MCF 10A (cell line): ENCODE data around the gene OXSR1. TPM values are rescaled to one million over a fixed set of nuclear protein-coding genes. Genes with fewer than 3 reads are reported as not detected.

Source experiments
- BruUV-seq: library from RNA; stranded (reverse); fragments of 400-500 nt; replicated peaks from 2 replicates; lab custom pipeline; 2021; lab: Mats Ljungman, UMichigan
- CTCF ChIA-PET: fragments of 300-600 bp; sonication (Branson Sonifier 250); formaldehyde crosslinking; extraction: SDS; loops from one replicate; lab custom pipeline; 2021; ENCODE audit warnings: antibody characterized with exemption, inconsistent platforms; lab: Yijun Ruan, JAX
- POLR2A ChIA-PET: fragments of 300-600, 350-650 bp; sonication (Branson Sonifier 250); formaldehyde crosslinking; extraction: SDS; loops from one replicate; lab custom pipeline; 2020; ENCODE audit warnings: antibody characterized with exemption, inconsistent platforms; lab: Yijun Ruan, JAX
- DNase-seq: peaks from one replicate; pipeline ENCODE4 v3.0.0-alpha.2; 2018; ENCODE audit not compliant: unreplicated experiment
- H3K27ac Mint-ChIP-seq: one replicate; pipeline ENCODE4 v1.8.0; 2022; ENCODE audit warnings: mild to moderate bottlenecking, low read depth, mixed read lengths; ENCODE audit not compliant: unreplicated experiment
- H3K27me3 Mint-ChIP-seq: one replicate; pipeline ENCODE4 v1.8.0; 2022; ENCODE audit warnings: mixed read lengths; ENCODE audit not compliant: insufficient read depth, unreplicated experiment
- H3K36me3 Mint-ChIP-seq: one replicate; pipeline ENCODE4 v1.8.0; 2022; ENCODE audit warnings: mild to moderate bottlenecking, moderate library complexity, mixed read lengths; ENCODE audit not compliant: insufficient read depth, unreplicated experiment
- H3K4me1 Mint-ChIP-seq: one replicate; pipeline ENCODE4 v1.8.0; 2022; ENCODE audit warnings: mixed read lengths; ENCODE audit not compliant: insufficient read depth, unreplicated experiment
- H3K4me3 Mint-ChIP-seq: one replicate; pipeline ENCODE4 v1.8.0; 2022; ENCODE audit warnings: mild to moderate bottlenecking, moderate library complexity, mixed read lengths; ENCODE audit not compliant: unreplicated experiment
- H3K9me3 Mint-ChIP-seq: one replicate; pipeline ENCODE4 v1.8.0; 2022; ENCODE audit warnings: mixed read lengths; ENCODE audit not compliant: unreplicated experiment
- CTCF ChIP-seq: fragments of 200-600 bp; IDR thresholded peaks from one replicate; pipeline ENCODE4 v1.8.0; 2022; ENCODE audit warnings: antibody characterized with exemption, mild to moderate bottlenecking; ENCODE audit not compliant: unreplicated experiment
- intact Hi-C: fragments of 100-400 bp; cut with micrococcal nuclease; formaldehyde crosslinking; loops from 2 replicates; pipeline ENCODE4 v1.14.1; 2022
- total RNA-seq: library from RNA; stranded (reverse); gene quantifications from 2 replicates; pipeline ENCODE4 v1.2.3, GENCODE V29; 2022

OXSR1 gene
- total RNA-seq, 1 experiment from 2014 or later = 75.5 TPM

GRCh38 chr3:38148311-38148882 is 16.9 kb upstream of the OXSR1 start:
- peaks cover 13% of the 10 kb centered on the region for H3K9me3 Mint-ChIP-seq
- H3K4me3 Mint-ChIP-seq = no peak overlapping the region
- ChIA-PET POLR2A (interaction anchor here (0.8 to 2.1 kb wide), 3 partner anchors 9 to 16 kb away, joined by 4 to 7 read pairs (median 5); partner anchors contain the start of genes ACAA1 and OXSR1), CTCF (no interaction called here)
- H3K27ac Mint-ChIP-seq = no peak overlapping the region
- no peak for TF ChIP-seq CTCF
- intact Hi-C loops = no loop called here
- H3K36me3 Mint-ChIP-seq = no peaks in the 10 kb centered on the region
- no TSS peak for BruUV-seq
- no peaks in the 10 kb centered on the region for H3K27me3 Mint-ChIP-seq
- DNase-seq = no peak
- H3K4me1 Mint-ChIP-seq = peaks cover 12% of the 10 kb centered on the region

GRCh38 chr3:38149708-38150107 is 15.6 kb upstream of the OXSR1 start:
- no peaks in the 10 kb centered on the region for H3K27me3 Mint-ChIP-seq
- TF ChIP-seq CTCF = no peak
- BruUV-seq = no TSS peak
- intact Hi-C loops = no loop called here
- no peak overlapping the region for H3K27ac Mint-ChIP-seq
- DNase-seq = no peak
- peaks cover 13% of the 10 kb centered on the region for H3K9me3 Mint-ChIP-seq
- peaks cover 19% of the 10 kb centered on the region for H3K4me1 Mint-ChIP-seq
- H3K4me3 Mint-ChIP-seq = no peak overlapping the region
- CTCF ChIA-PET = no interaction called here
- no peaks in the 10 kb centered on the region for H3K36me3 Mint-ChIP-seq
- POLR2A ChIA-PET = interaction anchor here (1.2 to 10.5 kb wide), 4 partner anchors 8 to 16 kb away, joined by 4 to 199 read pairs (median 6); partner anchors contain the start of genes ACAA1, MYD88 and OXSR1

GRCh38 chr3:38150780-38151528 is 14.4 kb upstream of the OXSR1 start:
- CTCF ChIA-PET = interaction anchor here (0.7 to 1.2 kb wide), 2 partner anchors 9 to 1006 kb away, joined by 3 read pairs; no protein-coding TSS in a partner anchor
- Mint-ChIP-seq H3K4me3 (no peak overlapping the region), H3K36me3 (no peaks in the 10 kb centered on the region), H3K27ac (peak overlapping the region; percentile 75), H3K4me1 (peaks cover 19% of the 10 kb centered on the region), H3K27me3 (no peaks in the 10 kb centered on the region), H3K9me3 (peaks cover 13% of the 10 kb centered on the region)
- no TSS peak for BruUV-seq
- DNase-seq = no peak
- intact Hi-C loops = no loop called here
- no peak for TF ChIP-seq CTCF
- POLR2A ChIA-PET = interaction anchor here (1.2 to 10.5 kb wide), 3 partner anchors 11 to 75 kb away, joined by 3 to 199 read pairs (median 131); partner anchors contain the start of genes ACAA1, MYD88 and OXSR1

GRCh38 chr3:38151667-38152265 is 13.6 kb upstream of the OXSR1 start:
- Mint-ChIP-seq H3K4me1 (peaks cover 19% of the 10 kb centered on the region), H3K27me3 (no peaks in the 10 kb centered on the region), H3K27ac (peak overlapping the region; percentile 75), H3K4me3 (no peak overlapping the region), H3K36me3 (no peaks in the 10 kb centered on the region), H3K9me3 (peaks cover 5% of the 10 kb centered on the region)
- no peak for DNase-seq
- POLR2A ChIA-PET = interaction anchor here (1.2 to 10.5 kb wide), 3 partner anchors 12 to 74 kb away, joined by 3 to 199 read pairs (median 131); partner anchors contain the start of genes ACAA1, MYD88 and OXSR1
- CTCF ChIA-PET = interaction anchor here (0.7 to 2.2 kb wide), 3 partner anchors 10 to 1005 kb away, joined by 3 to 10 read pairs (median 3); no protein-coding TSS in a partner anchor
- intact Hi-C loops = no loop called here
- no peak for TF ChIP-seq CTCF
- no TSS peak for BruUV-seq
